Fibroblast of skin of left biceps (primary cell): ENCODE results near the gene PACC1.

ENCODE experiments used
- DNase-seq, 2 experiments: peaks; one replicate each; pipeline ENCODE4 v3.0.0-alpha.2; 2013; ENCODE audit warnings: low read depth in 2 of 2

Gene PACC1

DNA sequence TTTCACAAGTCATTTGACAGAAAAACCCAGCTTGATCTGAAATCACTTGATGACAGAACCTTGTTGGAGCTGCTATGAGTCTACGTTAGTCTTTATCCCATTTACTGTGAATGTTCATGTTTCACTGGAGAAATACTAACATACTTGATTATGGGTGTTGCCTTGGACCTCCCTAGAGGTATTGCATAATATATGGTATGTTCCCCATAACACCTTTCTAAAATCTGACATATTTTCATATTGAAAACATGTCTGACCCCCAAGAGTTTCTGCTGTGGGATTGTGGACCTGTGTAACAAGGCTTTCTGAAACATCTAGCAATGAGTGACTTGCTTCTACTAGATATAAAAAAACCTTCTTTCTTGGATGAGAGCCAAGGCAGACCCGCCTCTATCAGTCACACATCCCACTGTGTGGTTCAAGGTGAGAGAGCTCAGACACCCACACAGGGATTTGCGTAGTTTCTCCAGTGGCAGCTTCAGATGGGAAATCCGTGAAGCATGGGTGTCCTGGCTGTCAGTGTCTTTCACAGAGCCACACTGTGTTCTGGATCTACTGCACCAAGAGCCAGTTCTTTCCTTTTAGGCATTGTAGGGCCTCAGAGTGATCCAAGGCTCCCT, 22.6 kb upstream of the PACC1 start:
- no peak for DNase-seq

- no peak for DNase-seq
Observed at GRCh38 chr1:212434992-212435391, 20.3 kb upstream of the PACC1 start.

- DNase-seq: no peak
Observed at GRCh38 chr1:212433577-212434462, 19.1 kb upstream of the PACC1 start.

GRCh38 chr1:212432661-212433576, 18.2 kb upstream of the PACC1 start, which contains the start of gene NENF:
Gene NENF (plus strand): TSS chr1:212432920. CDS start chr1:212432944, 24 bp downstream.
- peak; percentile 33 to 47 for DNase-seq

DNA sequence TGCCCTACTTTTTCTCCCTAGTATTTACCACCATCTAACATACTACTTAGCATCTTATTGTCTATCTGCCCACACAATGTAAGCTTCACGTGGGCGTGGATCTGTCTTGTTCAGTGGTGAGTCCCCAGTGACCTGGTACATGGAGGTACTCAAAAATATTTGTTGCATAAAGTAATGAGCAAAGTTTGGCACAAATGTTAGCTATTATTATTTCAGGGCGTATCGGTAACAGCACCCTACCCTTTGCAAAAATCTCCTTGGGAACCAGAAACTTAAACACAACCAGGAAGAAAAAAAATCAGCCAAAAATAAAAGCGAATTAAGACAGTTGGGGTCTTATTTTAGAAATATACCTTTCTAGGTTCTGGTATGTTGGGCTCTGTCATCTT, 17.6 kb upstream of the PACC1 start:
- DNase-seq: no peak

GRCh38 chr1:212431644-212432043, 17.0 kb upstream of the PACC1 start:
- no peak for DNase-seq

DNA sequence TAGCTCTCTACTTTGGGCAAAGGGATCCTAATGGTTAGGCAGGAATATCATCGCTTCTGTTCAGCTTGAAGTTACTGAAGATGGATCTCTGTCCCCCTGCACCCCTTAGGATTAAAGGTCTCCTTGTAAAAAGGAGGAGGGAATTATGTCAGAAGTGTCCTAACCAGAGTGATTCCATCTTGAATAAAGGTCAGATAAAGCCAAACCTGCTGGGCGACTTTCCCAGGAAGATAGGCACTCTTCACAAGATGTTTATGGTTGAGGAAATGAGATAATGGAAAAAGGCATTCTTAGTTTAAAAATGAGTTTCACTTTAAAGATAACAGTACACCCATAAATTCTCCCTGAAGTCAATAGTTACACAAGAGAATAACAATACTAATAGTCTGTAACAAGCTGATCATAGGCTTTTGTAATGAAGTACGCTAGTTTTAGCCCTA, 16.3 kb upstream of the PACC1 start:
- no peak for DNase-seq

DNA sequence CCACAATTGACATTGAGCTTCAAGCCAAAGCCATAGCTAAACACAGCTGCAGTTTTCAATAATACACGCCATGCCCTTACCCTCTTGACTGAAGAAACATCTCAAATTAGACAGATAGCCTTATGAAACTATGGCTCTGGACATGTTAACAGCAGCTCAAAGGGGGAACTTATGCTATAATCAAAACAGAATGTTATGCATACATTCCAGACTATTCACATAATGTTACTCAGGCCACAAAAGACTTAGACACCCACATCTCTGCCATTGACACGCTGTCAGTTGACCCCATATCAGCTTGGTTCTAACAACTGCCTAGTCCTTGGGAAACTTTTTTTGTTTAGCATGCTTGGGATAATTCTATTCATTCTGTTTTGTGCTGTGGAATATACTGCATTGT, 15.7 kb upstream of the PACC1 start:
- DNase-seq: peak in 1 of 2 experiments; percentile 29

DNA sequence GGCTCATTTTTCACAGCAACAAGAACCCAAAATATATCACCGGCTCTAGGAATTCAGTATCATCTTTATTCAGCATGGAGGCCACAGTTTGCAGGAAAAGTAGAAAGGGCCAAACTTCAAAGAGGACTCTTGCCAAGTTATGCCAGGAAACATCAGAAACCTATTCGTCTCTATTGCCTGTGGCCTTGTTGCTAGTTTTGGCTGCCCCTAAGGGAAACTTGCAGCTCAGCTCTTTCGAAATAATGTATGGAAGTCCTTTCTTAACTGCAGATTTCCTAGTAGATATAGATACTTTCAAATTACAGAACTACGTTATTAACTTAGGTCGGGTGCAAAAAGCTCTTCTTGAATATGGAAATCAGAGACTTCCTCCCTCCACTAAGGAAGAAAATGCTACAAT, 13.8 kb upstream of the PACC1 start:
- DNase-seq: no peak

- DNase-seq: no peak
Observed at GRCh38 chr1:212423879-212424278, 9.2 kb upstream of the PACC1 start.

DNA sequence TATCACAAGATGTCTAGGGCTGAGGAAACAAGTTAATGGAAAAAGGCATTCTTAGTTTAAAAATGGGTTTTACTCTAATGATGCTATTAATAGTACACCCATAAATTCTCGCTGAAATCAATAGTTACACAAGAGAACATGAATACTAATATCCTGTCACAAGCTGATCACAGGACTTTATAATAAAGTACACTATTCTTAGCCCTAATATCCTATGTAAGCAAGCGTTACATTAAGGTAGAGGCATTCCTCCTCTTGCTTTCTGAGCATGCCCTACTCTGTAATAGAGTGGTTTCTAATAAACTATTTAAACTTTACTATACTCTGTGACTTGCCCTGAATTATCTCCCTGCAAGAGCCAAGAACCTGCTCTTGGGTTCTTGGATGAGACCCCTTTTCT, 6.5 kb upstream of the PACC1 start:
- DNase-seq: no peak

DNA sequence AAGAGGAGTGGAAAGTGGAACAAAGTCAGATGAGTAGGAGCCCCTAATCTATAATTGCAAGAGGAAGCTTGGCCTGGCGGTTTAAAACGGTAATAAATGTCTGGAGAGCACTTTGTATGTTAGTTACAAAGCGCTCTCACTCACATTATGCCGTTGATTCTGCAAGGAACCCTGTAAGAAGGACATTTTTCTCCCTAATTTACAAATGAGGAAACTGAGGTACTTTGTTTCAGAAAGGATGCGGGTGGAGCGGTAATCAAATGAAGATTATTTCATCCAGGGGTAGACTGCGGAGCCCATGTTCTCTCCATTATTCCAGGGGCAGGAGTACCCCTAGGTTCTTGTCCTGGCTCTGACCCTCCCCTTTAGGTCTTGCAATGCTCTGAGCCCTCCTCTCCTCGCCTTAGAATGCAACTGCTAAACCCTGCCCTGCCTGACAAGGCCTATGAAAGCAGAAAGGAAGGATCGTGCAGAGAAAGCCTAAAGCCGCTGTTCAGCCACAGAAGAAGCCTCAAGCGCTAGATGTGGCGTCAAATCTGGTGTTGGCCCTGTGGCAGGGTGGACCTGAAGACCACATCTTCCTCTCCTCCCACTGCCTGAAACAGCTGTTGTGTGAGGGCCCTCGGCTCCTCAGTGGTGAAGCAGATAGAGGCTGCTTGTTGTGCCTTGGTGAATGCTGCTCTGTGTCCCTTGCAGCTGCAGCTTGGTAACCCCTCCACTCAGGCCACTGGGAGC, 588 bp upstream of the PACC1 start:
- no peak for DNase-seq

- DNase-seq: no peak
Observed at GRCh38 chr1:212413902-212414327, 771 bp downstream of the PACC1 start.

GRCh38 chr1:212412374-212412773, 2.3 kb downstream of the PACC1 start:
- DNase-seq: no peak

DNA sequence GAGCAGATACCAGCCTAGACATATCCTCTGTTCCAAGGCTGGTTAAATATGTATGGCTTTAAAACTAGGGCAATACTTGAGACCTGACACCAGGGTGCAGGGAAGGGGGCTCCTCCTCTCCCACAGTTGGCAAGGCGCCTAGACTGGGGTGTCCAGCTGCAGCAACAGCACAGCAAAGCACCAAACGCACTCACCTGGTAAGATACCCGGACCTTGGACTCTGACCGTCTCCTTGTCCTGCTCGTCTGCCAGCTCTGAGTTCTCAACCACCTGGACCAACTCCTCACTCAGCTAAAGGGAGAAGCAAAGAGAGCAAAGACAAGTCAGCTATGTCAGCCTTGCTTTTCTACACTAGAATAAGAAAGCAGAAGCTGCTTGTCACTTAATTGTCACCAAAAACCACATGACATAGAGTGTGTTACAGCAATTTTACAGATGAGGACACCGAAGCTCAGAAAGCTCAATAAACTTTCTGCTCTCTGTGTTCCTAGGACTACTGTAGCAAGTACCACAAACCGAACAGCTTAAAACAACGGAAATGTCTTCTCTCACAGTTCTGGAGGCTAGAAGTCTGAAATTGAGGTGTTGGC, 4.4 kb downstream of the PACC1 start:
- DNase-seq: no peak

DNA sequence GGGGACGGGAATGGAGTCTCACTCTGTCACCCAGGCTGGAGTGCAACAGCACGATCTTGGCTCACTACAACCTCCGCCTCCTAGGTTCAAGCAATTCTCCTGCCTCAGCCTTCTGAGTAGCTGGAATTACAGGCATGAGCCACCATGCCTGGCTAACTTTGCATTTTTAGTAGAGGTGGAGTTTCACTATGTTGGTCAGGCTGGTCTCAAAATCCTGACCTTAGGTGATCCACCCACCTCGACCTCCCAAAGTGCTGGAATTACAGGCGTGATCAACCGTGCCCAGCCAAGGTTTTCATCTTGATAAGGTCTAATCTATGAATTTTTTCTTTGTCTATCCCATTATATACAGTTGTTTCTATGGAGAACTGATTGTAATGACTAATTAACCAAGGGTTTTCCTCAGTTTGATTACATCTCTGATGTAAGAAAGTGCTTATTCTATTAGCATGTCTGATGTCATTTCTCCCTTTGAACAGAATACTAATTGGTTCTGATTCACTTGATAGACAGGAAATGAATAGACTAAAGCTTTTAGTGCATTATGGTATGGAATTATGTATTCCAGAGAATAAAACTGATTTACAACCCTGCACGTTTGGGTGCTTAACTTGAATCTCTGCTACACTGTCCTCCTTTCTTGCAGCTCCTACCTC, 11.9 kb downstream of the PACC1 start:
- DNase-seq: no peak

GRCh38 chr1:212401838-212402582, 12.7 kb downstream of the PACC1 start:
- peak; percentile 11 to 18 for DNase-seq

GRCh38 chr1:212401042-212401441, 13.6 kb downstream of the PACC1 start:
- DNase-seq: no peak

- no peak for DNase-seq
Observed at GRCh38 chr1:212397171-212397570, 17.5 kb downstream of the PACC1 start.

- no peak for DNase-seq
Observed at GRCh38 chr1:212396638-212397037, 18.0 kb downstream of the PACC1 start.
